Spleen (tissue), 7 donors: Measurements from ENCODE around the gene CELA2B.

ENCODE experiments used
- POLR2A ChIP-seq, 3 donors: fragments of 450-650 bp; IDR thresholded peaks; one replicate each; pipeline ENCODE4 v1.5.1; 2017; ENCODE audit warnings: antibody characterized with exemption in 3 of 3, mild to moderate bottlenecking in 1 of 3
- TF ChIP-seq, protein P1 (sequence below), 11 experiments: fragments of 200-600 bp in 7 of 11; fragments of 450-650 bp in 4 of 11; sonication (generic) in 4 of 11; IDR thresholded peaks in 8 of 11; conservative IDR thresholded peaks in 3 of 11; 1 replicate in 7 of 11; 2 replicates in 4 of 11; pipeline versions ENCODE4 v1.4.0 to v1.8.0; 2016 to 2021; ENCODE audit warnings: antibody characterized with exemption in 11 of 11, inconsistent platforms in 4 of 11, mild to moderate bottlenecking in 1 of 11
- donor health status: DM: no; HTN: no; CAD: no; lungs with moderate emphysema.
- donor health status: DM: no; HTN: no; CAD: no.
- donor health status: DM: no; HTN: no; CAD: no.

DNA sequence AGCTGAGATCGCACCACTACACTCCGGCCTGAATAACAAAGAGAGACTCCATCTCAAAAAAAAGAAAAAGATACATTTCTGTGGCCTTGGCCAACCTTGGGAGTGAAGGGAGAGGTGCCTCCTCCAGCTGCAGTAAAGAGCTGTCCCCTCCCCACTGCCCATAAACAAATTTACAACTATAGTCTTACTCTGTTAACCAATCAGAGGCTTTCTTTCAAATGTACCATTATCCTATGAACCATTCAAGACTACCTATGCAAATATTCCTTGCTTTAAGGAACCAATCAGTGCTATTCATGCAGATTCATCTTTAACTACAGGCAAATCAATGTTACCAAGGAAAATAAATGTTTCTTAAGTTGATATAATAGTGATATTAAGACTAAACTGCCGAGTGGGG, 1.0 kb downstream of the CELA2B start:
- TF ChIP-seq, protein P1, sequence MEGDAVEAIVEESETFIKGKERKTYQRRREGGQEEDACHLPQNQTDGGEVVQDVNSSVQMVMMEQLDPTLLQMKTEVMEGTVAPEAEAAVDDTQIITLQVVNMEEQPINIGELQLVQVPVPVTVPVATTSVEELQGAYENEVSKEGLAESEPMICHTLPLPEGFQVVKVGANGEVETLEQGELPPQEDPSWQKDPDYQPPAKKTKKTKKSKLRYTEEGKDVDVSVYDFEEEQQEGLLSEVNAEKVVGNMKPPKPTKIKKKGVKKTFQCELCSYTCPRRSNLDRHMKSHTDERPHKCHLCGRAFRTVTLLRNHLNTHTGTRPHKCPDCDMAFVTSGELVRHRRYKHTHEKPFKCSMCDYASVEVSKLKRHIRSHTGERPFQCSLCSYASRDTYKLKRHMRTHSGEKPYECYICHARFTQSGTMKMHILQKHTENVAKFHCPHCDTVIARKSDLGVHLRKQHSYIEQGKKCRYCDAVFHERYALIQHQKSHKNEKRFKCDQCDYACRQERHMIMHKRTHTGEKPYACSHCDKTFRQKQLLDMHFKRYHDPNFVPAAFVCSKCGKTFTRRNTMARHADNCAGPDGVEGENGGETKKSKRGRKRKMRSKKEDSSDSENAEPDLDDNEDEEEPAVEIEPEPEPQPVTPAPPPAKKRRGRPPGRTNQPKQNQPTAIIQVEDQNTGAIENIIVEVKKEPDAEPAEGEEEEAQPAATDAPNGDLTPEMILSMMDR (IDR thresholded peaks at IDR 0.05 in 8 of 11, conservative IDR thresholded peaks at IDR 0.05 in 3 of 11): no peak
- no peak for TF ChIP-seq POLR2A (IDR thresholded peaks at IDR 0.05)
